GM12891 (cell line): ENCODE measurements around the gene DSC1.

Experiments used
- POLR2A ChIP-seq: IDR thresholded peaks from 2 replicates; pipeline ENCODE4 v1.6.1; 2011; ENCODE audit warnings: low read depth, low read length, control low read depth
- POLR2AphosphoS5 ChIP-seq: IDR thresholded peaks from 2 replicates; pipeline ENCODE4 v1.6.1; 2011; ENCODE audit warnings: low read depth, low read length, control low read depth
- TAF1 ChIP-seq: IDR thresholded peaks from 2 replicates; pipeline ENCODE4 v1.6.1; 2011; ENCODE audit warnings: low read depth, low read length, control low read depth

GRCh38 chr18:31148600-31148999 lies 14.1 kb downstream of the DSC1 start:
- TF ChIP-seq POLR2A (no peak), POLR2AphosphoS5 (no peak), TAF1 (no peak)
